Panc1 (cell line): ENCODE results near the gene CACNA1B. TPM values are rescaled to one million over a fixed set of nuclear protein-coding genes. Genes with fewer than 3 reads are reported as not detected.

ENCODE experiments used
- ATAC-seq: fragments of 200-7000 bp; cut with Tn5 transposase; 2 replicates; pipeline ENCODE4 v1.9.1; 2020; ENCODE audit warnings: mild to moderate bottlenecking, moderate library complexity
- BruUV-seq: library from RNA; stranded (reverse); fragments of 400-500 nt; replicated peaks from 2 replicates; lab custom pipeline; 2021; lab: Mats Ljungman, UMichigan
- CTCF ChIA-PET: fragments of 300-600 bp; sonication (Branson Sonifier 250); formaldehyde crosslinking; loops from one replicate; lab custom pipeline; 2022; ENCODE audit warnings: antibody characterized with exemption; lab: Charles Lee
- POLR2A ChIA-PET: fragments of 300-600 bp; sonication (Branson Sonifier 250); formaldehyde crosslinking; loops from one replicate; lab custom pipeline; 2022; ENCODE audit warnings: antibody characterized with exemption; lab: Charles Lee
- DNase-seq: peaks from one replicate; pipeline ENCODE4 v3.0.0-alpha.2; 2010; ENCODE audit warnings: low read depth, low spot score
- H3K27ac ChIP-seq: 2 replicates; pipeline ENCODE4 v1.5.1; 2011; ENCODE audit warnings: mild to moderate bottlenecking, low read length, inconsistent platforms
- H3K27me3 ChIP-seq: fragments of 200-500 bp; sonication (Bioruptor generic); 2 replicates; pipeline ENCODE4 v1.6.0; 2014; ENCODE audit warnings: low read length, inconsistent platforms; ENCODE audit not compliant: control insufficient read depth, insufficient read depth
- H3K36me3 ChIP-seq: fragments of 200-500 bp; sonication (Bioruptor generic); 2 replicates; pipeline ENCODE4 v1.5.1; 2014; ENCODE audit warnings: inconsistent platforms, mild to moderate bottlenecking, low read length, moderate library complexity; ENCODE audit not compliant: control insufficient read depth, insufficient read depth
- H3K4me1 ChIP-seq: 2 replicates; pipeline ENCODE4 v1.5.1; 2011; ENCODE audit warnings: inconsistent platforms, mild to moderate bottlenecking, low read length, moderate library complexity; ENCODE audit not compliant: control insufficient read depth, insufficient read depth
- H3K4me3 ChIP-seq, 2 experiments: 2 replicates each; pipeline ENCODE4 v1.5.1; 2011 to 2012; ENCODE audit warnings: low read depth in 2 of 2, low read length in 2 of 2, mild to moderate bottlenecking in 2 of 2, inconsistent platforms in 1 of 2, moderate library complexity in 1 of 2
- H3K9me3 ChIP-seq: fragments of 200-500 bp; sonication (Bioruptor generic); 2 replicates; pipeline ENCODE4 v1.5.1; 2014; ENCODE audit warnings: low read depth, mild to moderate bottlenecking, inconsistent platforms, low read length, moderate library complexity; ENCODE audit not compliant: control insufficient read depth, insufficient read depth
- POLR2AphosphoS5 ChIP-seq: IDR thresholded peaks from 2 replicates; pipeline ENCODE4 v1.6.1; 2012; ENCODE audit warnings: mild to moderate bottlenecking, low read depth, low read length, moderate library complexity
- SIN3A ChIP-seq: IDR thresholded peaks from 2 replicates; pipeline ENCODE4 v1.6.1; 2012; ENCODE audit warnings: low read depth, mild to moderate bottlenecking, low read length, moderate library complexity, borderline replicate concordance; ENCODE audit not compliant: insufficient read depth
- TCF7L2 ChIP-seq: IDR thresholded peaks from 2 replicates; pipeline ENCODE4 v1.6.1; 2011; ENCODE audit warnings: mild to moderate bottlenecking, low read depth, low read length, inconsistent platforms
- in situ Hi-C: cut with HindIII; loops from 2 replicates; pipeline ENCODE4 v1.10.0; 2016; ENCODE audit warnings: low sequenced_read_pairs, low pct_unique_long_range_greater_than_20kb
- intact Hi-C: fragments of 100-400 bp; cut with micrococcal nuclease; formaldehyde crosslinking; loops from one replicate; pipeline ENCODE4 v1.10.0; 2022; ENCODE audit not compliant: unreplicated experiment
- total RNA-seq: library from RNA; stranded (reverse); gene quantifications from one replicate; pipeline ENCODE4 v1.2.1, GENCODE V29; 2021; ENCODE audit not compliant: unreplicated experiment
- TF ChIP-seq, protein P1 (sequence below): fragments of 450-650 bp; IDR thresholded peaks from 2 replicates; pipeline ENCODE4 v1.5.1; 2017; ENCODE audit warnings: mild to moderate bottlenecking
- TF ChIP-seq, protein P2 (sequence below), 2 experiments: IDR thresholded peaks; 2 replicates each; pipeline ENCODE4 v1.6.1; 2011 to 2012; ENCODE audit warnings: low read depth in 2 of 2, control low read depth in 1 of 2, low read length in 1 of 2, mild to moderate bottlenecking in 1 of 2, moderate library complexity in 1 of 2; ENCODE audit not compliant: insufficient read depth in 1 of 2

Gene CACNA1B
- total RNA-seq, 1 experiment from 2014 or later = 0.49 TPM

DNA sequence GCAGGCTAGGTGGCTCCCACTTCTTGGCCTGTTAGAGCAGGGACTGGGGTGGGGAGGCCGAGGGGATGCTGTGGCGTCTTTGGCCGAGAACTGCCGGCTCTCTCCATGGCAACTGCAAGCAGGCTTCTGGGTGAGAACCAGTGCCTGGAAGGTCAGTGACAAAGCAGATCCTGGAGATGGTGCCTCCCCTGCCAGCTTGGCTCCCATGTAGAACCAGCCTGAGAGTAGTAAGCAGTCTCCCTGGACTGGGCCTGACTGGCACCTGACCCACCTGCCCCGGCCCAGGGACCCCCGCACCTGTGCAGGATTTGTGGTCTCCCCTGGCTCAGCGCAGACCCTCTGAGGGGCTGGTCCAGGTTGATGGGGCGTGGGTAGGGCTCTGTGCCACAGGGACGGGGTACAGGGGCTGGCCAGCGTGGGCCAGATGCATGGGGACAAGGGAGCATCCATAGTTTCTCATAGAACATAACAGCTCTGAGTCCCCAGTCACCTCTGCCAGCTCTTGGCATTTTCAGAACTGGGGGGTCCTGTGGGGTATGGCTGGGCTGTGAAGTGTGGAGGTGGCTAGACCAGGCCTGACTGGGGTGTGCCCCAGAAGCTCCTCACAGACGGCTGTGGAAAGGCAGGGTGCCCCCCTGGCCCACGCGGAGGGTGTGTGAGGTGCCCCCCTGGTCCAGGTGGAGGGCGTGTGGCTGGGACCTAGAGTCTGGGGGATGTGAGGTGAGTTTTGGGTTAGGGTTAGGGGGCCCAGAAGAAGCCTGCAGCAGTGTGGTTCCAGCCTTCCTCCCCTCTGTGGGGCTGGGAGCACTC lies 22.2 kb downstream of the CACNA1B start:
- in situ Hi-C loops = no loop called here
- no TSS peak for BruUV-seq
- no peaks in the 10 kb centered on the region for H3K4me1 ChIP-seq
- H3K27me3 ChIP-seq = 0 out of 2 replicates have a peak, but pooled peaks cover 3% of the 10 kb centered on the region
- H3K27ac ChIP-seq = no peak overlapping the region
- ChIA-PET POLR2A (no interaction called here), CTCF (no interaction called here)
- H3K36me3 ChIP-seq = no peaks in the 10 kb centered on the region
- intact Hi-C loops = no loop called here
- no peak overlapping the region for H3K4me3 ChIP-seq
- H3K9me3 ChIP-seq = no peaks in the 10 kb centered on the region
- TF ChIP-seq SIN3A (no peak), POLR2AphosphoS5 (no peak), TCF7L2 (no peak)
- TF ChIP-seq, protein P1, sequence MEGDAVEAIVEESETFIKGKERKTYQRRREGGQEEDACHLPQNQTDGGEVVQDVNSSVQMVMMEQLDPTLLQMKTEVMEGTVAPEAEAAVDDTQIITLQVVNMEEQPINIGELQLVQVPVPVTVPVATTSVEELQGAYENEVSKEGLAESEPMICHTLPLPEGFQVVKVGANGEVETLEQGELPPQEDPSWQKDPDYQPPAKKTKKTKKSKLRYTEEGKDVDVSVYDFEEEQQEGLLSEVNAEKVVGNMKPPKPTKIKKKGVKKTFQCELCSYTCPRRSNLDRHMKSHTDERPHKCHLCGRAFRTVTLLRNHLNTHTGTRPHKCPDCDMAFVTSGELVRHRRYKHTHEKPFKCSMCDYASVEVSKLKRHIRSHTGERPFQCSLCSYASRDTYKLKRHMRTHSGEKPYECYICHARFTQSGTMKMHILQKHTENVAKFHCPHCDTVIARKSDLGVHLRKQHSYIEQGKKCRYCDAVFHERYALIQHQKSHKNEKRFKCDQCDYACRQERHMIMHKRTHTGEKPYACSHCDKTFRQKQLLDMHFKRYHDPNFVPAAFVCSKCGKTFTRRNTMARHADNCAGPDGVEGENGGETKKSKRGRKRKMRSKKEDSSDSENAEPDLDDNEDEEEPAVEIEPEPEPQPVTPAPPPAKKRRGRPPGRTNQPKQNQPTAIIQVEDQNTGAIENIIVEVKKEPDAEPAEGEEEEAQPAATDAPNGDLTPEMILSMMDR = no peak
- TF ChIP-seq, protein P2, sequence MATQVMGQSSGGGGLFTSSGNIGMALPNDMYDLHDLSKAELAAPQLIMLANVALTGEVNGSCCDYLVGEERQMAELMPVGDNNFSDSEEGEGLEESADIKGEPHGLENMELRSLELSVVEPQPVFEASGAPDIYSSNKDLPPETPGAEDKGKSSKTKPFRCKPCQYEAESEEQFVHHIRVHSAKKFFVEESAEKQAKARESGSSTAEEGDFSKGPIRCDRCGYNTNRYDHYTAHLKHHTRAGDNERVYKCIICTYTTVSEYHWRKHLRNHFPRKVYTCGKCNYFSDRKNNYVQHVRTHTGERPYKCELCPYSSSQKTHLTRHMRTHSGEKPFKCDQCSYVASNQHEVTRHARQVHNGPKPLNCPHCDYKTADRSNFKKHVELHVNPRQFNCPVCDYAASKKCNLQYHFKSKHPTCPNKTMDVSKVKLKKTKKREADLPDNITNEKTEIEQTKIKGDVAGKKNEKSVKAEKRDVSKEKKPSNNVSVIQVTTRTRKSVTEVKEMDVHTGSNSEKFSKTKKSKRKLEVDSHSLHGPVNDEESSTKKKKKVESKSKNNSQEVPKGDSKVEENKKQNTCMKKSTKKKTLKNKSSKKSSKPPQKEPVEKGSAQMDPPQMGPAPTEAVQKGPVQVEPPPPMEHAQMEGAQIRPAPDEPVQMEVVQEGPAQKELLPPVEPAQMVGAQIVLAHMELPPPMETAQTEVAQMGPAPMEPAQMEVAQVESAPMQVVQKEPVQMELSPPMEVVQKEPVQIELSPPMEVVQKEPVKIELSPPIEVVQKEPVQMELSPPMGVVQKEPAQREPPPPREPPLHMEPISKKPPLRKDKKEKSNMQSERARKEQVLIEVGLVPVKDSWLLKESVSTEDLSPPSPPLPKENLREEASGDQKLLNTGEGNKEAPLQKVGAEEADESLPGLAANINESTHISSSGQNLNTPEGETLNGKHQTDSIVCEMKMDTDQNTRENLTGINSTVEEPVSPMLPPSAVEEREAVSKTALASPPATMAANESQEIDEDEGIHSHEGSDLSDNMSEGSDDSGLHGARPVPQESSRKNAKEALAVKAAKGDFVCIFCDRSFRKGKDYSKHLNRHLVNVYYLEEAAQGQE (IDR thresholded peaks at IDR 0.05; ENCODE audit: insufficient read depth in 1 of 2, low read depth in 2 of 2, low read length in 1 of 2) = no peak
- no peak for DNase-seq
- no peak for ATAC-seq

DNA sequence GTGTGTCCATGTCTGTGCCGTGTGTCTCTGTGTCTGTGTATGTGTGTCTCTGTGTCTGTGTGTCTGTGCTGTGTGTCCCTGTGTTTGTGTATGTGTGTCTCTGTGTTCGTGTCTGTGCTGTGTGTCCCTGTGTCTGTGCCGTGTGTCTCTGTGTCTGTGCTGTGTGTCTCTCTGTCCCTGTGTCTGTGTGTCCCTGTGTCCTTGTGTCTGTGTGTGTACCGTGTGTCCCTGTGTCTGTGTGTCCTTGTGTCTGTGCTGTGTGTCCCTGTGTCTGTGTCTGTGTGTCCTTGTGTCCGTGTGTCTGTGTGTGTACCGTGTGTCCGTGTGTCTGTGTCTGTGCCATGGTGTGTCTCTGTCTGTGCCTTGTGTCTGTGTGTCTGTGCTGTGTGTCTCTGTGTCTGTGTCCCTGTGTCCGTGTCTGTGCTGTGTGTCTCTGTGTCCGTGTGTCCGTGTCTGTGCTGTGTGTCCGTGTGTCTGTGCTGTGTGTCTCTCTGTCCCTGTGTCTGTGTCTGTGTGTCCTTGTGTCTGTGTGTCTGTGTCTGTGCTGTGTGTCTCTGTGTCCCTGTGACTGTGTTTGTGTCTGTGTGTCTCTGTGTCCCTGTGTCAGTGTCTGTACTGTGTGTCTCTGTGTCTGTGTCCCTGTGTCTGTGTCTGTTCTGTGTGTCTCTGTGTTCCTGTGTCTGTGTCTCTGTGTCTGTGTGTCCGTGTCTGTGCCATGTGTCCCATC lies 23.2 kb downstream of the CACNA1B start:
- no peak for ATAC-seq
- intact Hi-C loops = no loop called here

More for the DNA sequence above, 23.2 kb downstream of the CACNA1B start:
- POLR2A ChIA-PET = no interaction called here
- DNase-seq = no peak
- CTCF ChIA-PET = no interaction called here
- Histone ChIP-seq H3K27me3 (0 out of 2 replicates have a peak, but pooled peaks cover 3% of the 10 kb centered on the region), H3K9me3 (no peaks in the 10 kb centered on the region), H3K4me1 (no peaks in the 10 kb centered on the region), H3K4me3 (no peak overlapping the region), H3K27ac (no peak overlapping the region), H3K36me3 (no peaks in the 10 kb centered on the region)
- BruUV-seq = no TSS peak
- in situ Hi-C loops = no loop called here
- TF ChIP-seq TCF7L2 (no peak), SIN3A (no peak), POLR2AphosphoS5 (no peak)
- TF ChIP-seq, protein P2 (IDR thresholded peaks at IDR 0.05; ENCODE audit: insufficient read depth in 1 of 2, low read depth in 2 of 2, low read length in 1 of 2) = no peak
- TF ChIP-seq, protein P1 = no peak
